Measurements from ENCODE around the gene HES3. TPM values are rescaled to one million over a fixed set of nuclear protein-coding genes. Genes with fewer than 3 reads are reported as not detected.

HES3 gene
- total RNA-seq, 1 experiment from 2014 or later = not detected

GRCh38 chr1:6268415-6268814 lies 24.4 kb downstream of the HES3 start:
- Histone ChIP-seq H3K27me3 (replicated peaks; ENCODE audit: insufficient read depth, low read depth, low read length, poor library complexity) (no peaks in the 10 kb centered on the region), H3K4me3 (ENCODE audit: low read depth, low read length, poor library complexity, severe bottlenecking) (no peak overlapping the region), H3K9me3 (ENCODE audit: low read depth, low read length, poor library complexity, severe bottlenecking) (no peaks in the 10 kb centered on the region), H3K36me3 (ENCODE audit: insufficient read depth, low read length, poor library complexity, severe bottlenecking) (no peaks in the 10 kb centered on the region), H3K27ac (ENCODE audit: low read depth, low read length, poor library complexity, severe bottlenecking) (no peak overlapping the region), H3K4me1 (ENCODE audit: insufficient read depth, low read length, poor library complexity, severe bottlenecking) (peaks cover 41% of the 10 kb centered on the region)
- intact Hi-C loops (cut with micrococcal nuclease; ENCODE audit: unreplicated experiment) = no loop called here
- no peak for DNase-seq (ENCODE audit: low spot score)
- no TSS peak for BruUV-seq (replicated peaks)
- TF ChIP-seq, protein P1, sequence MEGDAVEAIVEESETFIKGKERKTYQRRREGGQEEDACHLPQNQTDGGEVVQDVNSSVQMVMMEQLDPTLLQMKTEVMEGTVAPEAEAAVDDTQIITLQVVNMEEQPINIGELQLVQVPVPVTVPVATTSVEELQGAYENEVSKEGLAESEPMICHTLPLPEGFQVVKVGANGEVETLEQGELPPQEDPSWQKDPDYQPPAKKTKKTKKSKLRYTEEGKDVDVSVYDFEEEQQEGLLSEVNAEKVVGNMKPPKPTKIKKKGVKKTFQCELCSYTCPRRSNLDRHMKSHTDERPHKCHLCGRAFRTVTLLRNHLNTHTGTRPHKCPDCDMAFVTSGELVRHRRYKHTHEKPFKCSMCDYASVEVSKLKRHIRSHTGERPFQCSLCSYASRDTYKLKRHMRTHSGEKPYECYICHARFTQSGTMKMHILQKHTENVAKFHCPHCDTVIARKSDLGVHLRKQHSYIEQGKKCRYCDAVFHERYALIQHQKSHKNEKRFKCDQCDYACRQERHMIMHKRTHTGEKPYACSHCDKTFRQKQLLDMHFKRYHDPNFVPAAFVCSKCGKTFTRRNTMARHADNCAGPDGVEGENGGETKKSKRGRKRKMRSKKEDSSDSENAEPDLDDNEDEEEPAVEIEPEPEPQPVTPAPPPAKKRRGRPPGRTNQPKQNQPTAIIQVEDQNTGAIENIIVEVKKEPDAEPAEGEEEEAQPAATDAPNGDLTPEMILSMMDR (conservative IDR thresholded peaks at IDR 0.05; ENCODE audit: low read depth, low read length) = no peak
- no peak for TF ChIP-seq EZH2 (IDR thresholded peaks at IDR 0.05; ENCODE audit: borderline replicate concordance, low read depth, low read length, poor library complexity, severe bottlenecking)
- POLR2A ChIA-PET (ENCODE audit: low non-redundant PET) = no interaction called here
- CTCF ChIA-PET = interaction anchor here (0.8 kb wide), 1 partner anchor 116 kb away, joined by 3 read pairs; no protein-coding TSS in a partner anchor

GRCh38 chr1:6269296-6269695 lies 25.3 kb downstream of the HES3 start:
- CTCF ChIA-PET = no interaction called here
- BruUV-seq (replicated peaks) = no TSS peak
- TF ChIP-seq, protein P1 (conservative IDR thresholded peaks at IDR 0.05; ENCODE audit: low read depth, low read length) = no peak
- no peak for TF ChIP-seq EZH2 (IDR thresholded peaks at IDR 0.05; ENCODE audit: borderline replicate concordance, low read depth, low read length, poor library complexity, severe bottlenecking)
- H3K9me3 ChIP-seq (ENCODE audit: low read depth, low read length, poor library complexity, severe bottlenecking) = no peaks in the 10 kb centered on the region
- H3K27me3 ChIP-seq (replicated peaks; ENCODE audit: insufficient read depth, low read depth, low read length, poor library complexity) = no peaks in the 10 kb centered on the region
- H3K4me3 ChIP-seq (ENCODE audit: low read depth, low read length, poor library complexity, severe bottlenecking) = no peak overlapping the region
- no peaks in the 10 kb centered on the region for H3K36me3 ChIP-seq (ENCODE audit: insufficient read depth, low read length, poor library complexity, severe bottlenecking)
- POLR2A ChIA-PET (ENCODE audit: low non-redundant PET) = no interaction called here
- no peak for DNase-seq (ENCODE audit: low spot score)
- intact Hi-C loops (cut with micrococcal nuclease; ENCODE audit: unreplicated experiment) = no loop called here
- peaks cover 47% of the 10 kb centered on the region for H3K4me1 ChIP-seq (ENCODE audit: insufficient read depth, low read length, poor library complexity, severe bottlenecking)
- no peak overlapping the region for H3K27ac ChIP-seq (ENCODE audit: low read depth, low read length, poor library complexity, severe bottlenecking)

DNA sequence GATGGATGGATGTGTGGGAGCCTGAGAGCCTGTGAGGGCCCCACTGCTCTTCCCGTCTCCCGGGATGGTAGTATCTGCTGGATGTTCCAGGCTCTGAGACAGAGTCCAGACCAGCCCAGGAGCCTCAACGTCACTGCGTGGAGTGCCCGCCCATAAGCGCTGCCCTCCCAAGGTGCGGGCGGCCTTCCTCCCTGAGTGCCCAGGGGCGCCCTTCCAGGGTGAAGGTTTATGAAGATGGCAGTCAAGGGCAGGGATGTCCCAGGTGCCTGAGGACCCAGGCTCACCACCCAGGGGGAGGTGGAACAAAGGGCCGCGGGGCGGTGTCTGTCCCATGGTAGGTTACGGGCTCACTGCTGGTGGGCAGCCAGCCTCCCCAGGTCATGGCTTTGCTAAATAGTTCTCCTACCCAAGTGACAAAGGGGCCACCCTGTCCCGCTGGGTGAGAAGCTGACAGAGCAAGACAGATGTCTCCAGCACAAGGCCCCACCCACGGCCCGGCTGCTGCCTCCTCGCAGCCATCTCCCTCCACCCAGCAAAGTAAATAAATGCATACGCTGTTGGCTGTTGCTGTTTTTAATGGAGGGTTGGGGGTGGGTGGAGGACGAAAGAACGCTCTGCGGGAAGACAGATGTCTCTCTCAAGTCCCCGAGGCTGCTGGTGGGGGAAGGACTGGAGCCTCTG lies 25.9 kb downstream of the HES3 start:
- intact Hi-C loops (cut with micrococcal nuclease; ENCODE audit: unreplicated experiment) = no loop called here
- Histone ChIP-seq H3K9me3 (ENCODE audit: low read depth, low read length, poor library complexity, severe bottlenecking) (no peaks in the 10 kb centered on the region), H3K36me3 (ENCODE audit: insufficient read depth, low read length, poor library complexity, severe bottlenecking) (no peaks in the 10 kb centered on the region), H3K4me3 (ENCODE audit: low read depth, low read length, poor library complexity, severe bottlenecking) (no peak overlapping the region), H3K27ac (ENCODE audit: low read depth, low read length, poor library complexity, severe bottlenecking) (peak overlapping the region; percentile 51), H3K27me3 (replicated peaks; ENCODE audit: insufficient read depth, low read depth, low read length, poor library complexity) (no peaks in the 10 kb centered on the region), H3K4me1 (ENCODE audit: insufficient read depth, low read length, poor library complexity, severe bottlenecking) (peaks cover 47% of the 10 kb centered on the region)
- BruUV-seq (replicated peaks) = no TSS peak
- ChIA-PET CTCF (no interaction called here), POLR2A (ENCODE audit: low non-redundant PET) (no interaction called here)
- no peak for DNase-seq (ENCODE audit: low spot score)
- no peak for TF ChIP-seq EZH2 (IDR thresholded peaks at IDR 0.05; ENCODE audit: borderline replicate concordance, low read depth, low read length, poor library complexity, severe bottlenecking)
- TF ChIP-seq, protein P1 (conservative IDR thresholded peaks at IDR 0.05; ENCODE audit: low read depth, low read length) = no peak
